Keratinocyte (primary cell): ENCODE results near the gene SHISA9. TPM values are rescaled to one million over a fixed set of nuclear protein-coding genes. Genes with fewer than 3 reads are reported as not detected.
A peak's percentile ranks its signal among the peaks of the same experiment; 100 is the strongest.

Experiments
- DNase-seq: peaks from one replicate; pipeline ENCODE4 v3.0.0-alpha.2; 2011; ENCODE audit warnings: low read depth, missing footprints, low spot score
- FAIRE-seq: peaks from 2 replicates; lab custom pipeline; 2011; peaks lifted over from hg19 to GRCh38; lab: Jason Lieb, UNC
- H2AFZ ChIP-seq: 2 replicates; pipeline ENCODE4 v1.6.0; 2012; ENCODE audit warnings: low read length, control low read depth, inconsistent platforms; ENCODE audit not compliant: control insufficient read depth
- H3K27ac ChIP-seq: 2 replicates; pipeline ENCODE4 v1.5.1; 2011; ENCODE audit warnings: low read length; ENCODE audit not compliant: control insufficient read depth, insufficient read depth
- H3K27me3 ChIP-seq: 3 replicates; pipeline ENCODE4 v1.6.0; 2011; ENCODE audit warnings: low read length; ENCODE audit not compliant: control insufficient read depth, insufficient read depth; ENCODE audit errors: extremely low read depth
- H3K36me3 ChIP-seq, 2 experiments: 2 replicates in 1 of 2; 3 replicates in 1 of 2; pipeline ENCODE4 v1.5.1; 2011; ENCODE audit warnings: low read length in 2 of 2, mild to moderate bottlenecking in 1 of 2; ENCODE audit not compliant: control insufficient read depth in 2 of 2, insufficient read depth in 2 of 2; ENCODE audit errors: extremely low read depth in 1 of 2
- H3K4me1 ChIP-seq: 3 replicates; pipeline ENCODE4 v1.5.1; 2011; ENCODE audit warnings: low read length; ENCODE audit not compliant: control insufficient read depth, insufficient read depth; ENCODE audit errors: extremely low read depth
- H3K4me2 ChIP-seq: 3 replicates; pipeline ENCODE4 v1.6.0; 2011; ENCODE audit warnings: low read depth, low read length; ENCODE audit not compliant: control insufficient read depth, insufficient read depth; ENCODE audit errors: extremely low read depth
- H3K4me3 ChIP-seq, 3 experiments: fragments of 200-600 bp in 1 of 3; sonication (generic) in 1 of 3; 2 replicates in 2 of 3; 3 replicates in 1 of 3; pipeline ENCODE4 v1.5.1; 2011 to 2016; ENCODE audit warnings: low read length in 3 of 3, mild to moderate bottlenecking in 3 of 3, control low read depth in 2 of 3, inconsistent platforms in 1 of 3, low read depth in 1 of 3, mixed read lengths in 1 of 3, mixed run types in 1 of 3, moderate library complexity in 1 of 3; ENCODE audit not compliant: control insufficient read depth in 2 of 3, insufficient read depth in 2 of 3; ENCODE audit errors: extremely low read depth in 1 of 3
- H3K79me2 ChIP-seq: 2 replicates; pipeline ENCODE4 v1.6.0; 2012; ENCODE audit warnings: low read length; ENCODE audit not compliant: control insufficient read depth, insufficient read depth
- H3K9ac ChIP-seq: 3 replicates; pipeline ENCODE4 v1.6.0; 2011; ENCODE audit warnings: low read length; ENCODE audit not compliant: control insufficient read depth, insufficient read depth; ENCODE audit errors: extremely low read depth
- H3K9me1 ChIP-seq: 3 replicates; pipeline ENCODE4 v1.6.0; 2011; ENCODE audit warnings: low read length; ENCODE audit not compliant: control insufficient read depth, insufficient read depth; ENCODE audit errors: extremely low read depth
- H3K9me3 ChIP-seq: 2 replicates; pipeline ENCODE4 v1.5.1; 2012; ENCODE audit warnings: low read depth, low read length; ENCODE audit not compliant: control insufficient read depth
- H4K20me1 ChIP-seq: 3 replicates; pipeline ENCODE4 v1.6.0; 2011; ENCODE audit warnings: low read length; ENCODE audit not compliant: control insufficient read depth, insufficient read depth; ENCODE audit errors: extremely low read depth
- CTCF ChIP-seq, 3 experiments: IDR thresholded peaks in 1 of 3; conservative IDR thresholded peaks in 1 of 3; optimal IDR thresholded peaks in 1 of 3; 2 replicates in 2 of 3; 3 replicates in 1 of 3; pipeline versions ENCODE3 to v1.5.1; 2011; ENCODE audit warnings: low read length in 3 of 3, mild to moderate bottlenecking in 3 of 3, moderate library complexity in 2 of 3, control low read depth in 1 of 3, inconsistent platforms in 1 of 3; ENCODE audit not compliant: insufficient read depth in 2 of 3; ENCODE audit errors: extremely low read depth in 1 of 3
- EZH2 ChIP-seq: IDR thresholded peaks from one replicate; pipeline ENCODE4 v1.6.1; 2012; ENCODE audit warnings: inconsistent platforms, mild to moderate bottlenecking, low read length, moderate library complexity
- dilution Hi-C: fragments of 300-500 bp; cut with MboI; formaldehyde crosslinking; loops from one replicate; pipeline ENCODE4 v1.7.0; 2020; ENCODE audit warnings: low sequenced_read_pairs; ENCODE audit not compliant: extremely low pct_ligation_motif_present
- polyA plus RNA-seq, 5 experiments: library from polyadenylated mRNA; depleted of rRNA in 3 of 5; stranded (reverse) in 3 of 5; stranded (forward) in 1 of 5; unstranded in 1 of 5; fragments of >200 nt; gene quantifications; 1 replicate in 1 of 5; 2 replicates in 3 of 5; 3 replicates in 1 of 5; pipeline versions ENCODE4 v1.2.1 to v1.2.3, GENCODE V29; 2011 to 2012; ENCODE audit warnings: missing spikeins in 2 of 5, low read depth in 1 of 5, low replicate concordance in 1 of 5

Gene SHISA9
- polyA plus RNA-seq, 1 donor (not counting 4 experiments of a cell fraction or from before 2014, with no cell fraction given): 0.28 TPM

- H4K20me1 ChIP-seq: no peaks in the 10 kb centered on the region
- no peaks in the 10 kb centered on the region for H3K9me3 ChIP-seq
- no peak overlapping the region for H3K4me2 ChIP-seq
- no peaks in the 10 kb centered on the region for H3K4me1 ChIP-seq
- TF ChIP-seq EZH2 (no peak), CTCF (optimal IDR thresholded peaks at IDR 0.05 in 1 of 3, IDR thresholded peaks at IDR 0.05 in 1 of 3, conservative IDR thresholded peaks at IDR 0.05 in 1 of 3; ENCODE audit: extremely low read depth in 1 of 3, insufficient read depth in 2 of 3, low read length in 3 of 3) (no peak)
- no peaks in the 10 kb centered on the region for H3K79me2 ChIP-seq
- H3K9me1 ChIP-seq: no peaks in the 10 kb centered on the region
- FAIRE-seq: no peak
- no peak overlapping the region for H3K4me3 ChIP-seq
- H3K27me3 ChIP-seq: no peaks in the 10 kb centered on the region
- no peak overlapping the region for H2AFZ ChIP-seq
- dilution Hi-C loops: no loop called here
- no peak overlapping the region for H3K27ac ChIP-seq
- H3K36me3 ChIP-seq: no peaks in the 10 kb centered on the region
- no peak for DNase-seq
- no peak overlapping the region for H3K9ac ChIP-seq
Observed at GRCh38 chr16:12893050-12893750, 8.2 kb upstream of the SHISA9 start.

GRCh38 chr16:12896562-12896961, 4.8 kb upstream of the SHISA9 start:
- Histone ChIP-seq H3K36me3 (no peaks in the 10 kb centered on the region), H3K79me2 (no peaks in the 10 kb centered on the region), H3K4me3 (no peak overlapping the region), H3K9ac (no peak overlapping the region), H2AFZ (no peak overlapping the region), H3K4me1 (no peaks in the 10 kb centered on the region), H4K20me1 (no peaks in the 10 kb centered on the region), H3K27ac (no peak overlapping the region), H3K4me2 (no peak overlapping the region), H3K9me3 (no peaks in the 10 kb centered on the region), H3K27me3 (peaks cover 30% of the 10 kb centered on the region), H3K9me1 (no peaks in the 10 kb centered on the region)
- TF ChIP-seq EZH2 (no peak), CTCF (optimal IDR thresholded peaks at IDR 0.05 in 1 of 3, IDR thresholded peaks at IDR 0.05 in 1 of 3, conservative IDR thresholded peaks at IDR 0.05 in 1 of 3; ENCODE audit: extremely low read depth in 1 of 3, insufficient read depth in 2 of 3, low read length in 3 of 3) (peak; percentile 39 to 66 (median 64))
- FAIRE-seq: no peak
- dilution Hi-C loops: no loop called here
- DNase-seq: no peak
